GDM1 (cell line): Measurements from ENCODE around the gene DTWD1.
"Not testable (repeated sequence)": the region's sequence is repeated elsewhere in the genome, so short reads cannot be mapped to it uniquely, and the experiment has no call there.

Experiments
- DNase-seq: peaks from one replicate; lab custom pipeline; 2025; lab: John Stamatoyannopoulos, UW

Gene DTWD1

DNA sequence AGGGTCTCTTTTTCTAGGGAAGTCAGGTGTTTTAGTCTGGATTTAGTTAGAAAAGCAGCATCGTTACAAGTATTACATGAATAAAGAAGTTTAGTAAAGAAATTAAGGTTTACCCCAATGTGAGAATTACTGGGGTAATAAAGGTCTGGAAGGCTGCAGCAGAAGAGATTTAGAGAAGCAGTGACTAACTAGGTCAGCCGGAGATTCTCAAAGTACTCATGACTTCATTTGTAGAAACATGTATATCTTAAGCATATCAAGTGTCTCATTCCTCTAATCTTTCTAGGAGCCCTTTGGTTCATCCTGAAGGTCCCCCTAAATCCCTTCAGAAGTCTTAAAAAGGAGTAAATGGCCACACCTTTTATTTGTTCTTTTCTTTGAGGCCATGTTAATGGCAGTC, 26.0 kb downstream of the DTWD1 start:
- no peak for DNase-seq

DNA sequence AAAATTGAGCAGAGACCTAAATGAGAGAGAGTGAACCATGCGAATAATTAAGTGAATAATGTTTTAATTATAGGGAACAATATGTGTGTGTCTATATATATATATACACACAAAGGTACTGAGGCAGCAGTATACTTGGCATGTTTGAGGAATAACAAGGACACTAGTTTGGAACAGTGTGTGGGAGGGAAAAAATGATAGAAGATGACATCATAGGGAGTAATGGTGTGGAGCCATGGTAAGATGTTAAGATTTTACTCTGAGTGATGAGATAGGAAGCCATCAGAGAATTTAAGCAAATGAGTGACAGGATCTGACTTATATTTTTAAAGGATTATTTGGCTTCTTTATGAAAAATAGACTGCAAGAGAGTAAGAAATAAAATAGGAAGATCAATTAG, 29.1 kb downstream of the DTWD1 start:
- no peak for DNase-seq

DNA sequence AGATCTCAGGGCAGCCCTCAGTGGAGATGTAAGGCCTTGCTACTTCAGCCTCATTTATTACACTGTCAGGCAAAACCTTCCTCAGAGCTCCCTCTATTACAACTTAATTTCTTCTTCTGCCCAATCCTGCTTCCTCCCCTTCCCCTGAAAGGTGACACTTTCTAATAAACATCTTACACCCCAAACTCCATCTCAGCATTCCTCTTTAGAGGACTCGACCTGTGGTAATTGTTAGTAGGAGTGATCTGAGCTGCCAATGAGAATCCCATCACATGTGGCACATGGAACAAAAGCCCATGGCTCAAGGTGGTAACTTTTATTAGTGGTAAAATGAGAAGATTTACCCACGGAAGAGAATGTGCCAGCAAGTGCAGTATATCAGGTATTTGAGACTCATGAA, 29.8 kb downstream of the DTWD1 start:
- no peak for DNase-seq

DNA sequence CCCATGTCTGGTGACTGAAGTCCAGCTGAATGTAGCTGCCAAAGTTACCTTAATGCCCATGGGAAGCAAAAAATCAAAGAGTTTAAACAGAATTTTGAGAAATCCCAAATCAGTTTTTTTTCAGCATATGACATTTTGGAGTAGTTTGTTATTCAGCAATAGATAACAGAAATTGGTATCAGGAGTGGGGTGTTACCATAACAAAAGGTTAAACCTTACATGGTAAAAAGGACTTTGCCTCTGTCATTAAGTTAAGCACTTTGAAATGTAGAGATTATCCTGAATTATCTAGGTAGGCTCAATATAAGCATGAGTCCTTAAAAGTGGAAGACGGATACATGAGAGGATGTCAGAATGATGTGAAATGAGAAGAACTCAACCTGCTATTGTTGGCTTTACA, 32.1 kb downstream of the DTWD1 start:
- DNase-seq: no peak

DNA sequence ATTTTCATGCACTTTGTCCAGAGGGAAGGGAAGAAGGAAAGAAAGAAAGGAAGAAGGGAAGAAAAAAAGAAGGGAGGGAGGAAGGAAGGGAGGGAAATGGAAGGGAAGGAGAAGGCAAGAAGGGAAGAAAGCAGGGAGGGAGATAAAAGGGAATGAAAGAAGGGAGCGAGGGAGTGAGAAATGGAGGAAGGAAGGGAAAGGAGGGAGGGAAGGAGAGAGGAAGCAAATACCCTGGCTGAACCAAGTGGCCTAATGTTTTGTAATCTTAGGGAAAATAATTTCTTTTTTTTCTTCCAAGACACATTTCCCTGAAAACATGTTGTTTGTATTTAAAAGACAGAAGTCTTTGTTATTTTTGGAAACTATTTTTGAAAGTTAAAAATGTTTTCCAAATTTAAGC, 35.9 kb downstream of the DTWD1 start:
- DNase-seq: no peak

DNA sequence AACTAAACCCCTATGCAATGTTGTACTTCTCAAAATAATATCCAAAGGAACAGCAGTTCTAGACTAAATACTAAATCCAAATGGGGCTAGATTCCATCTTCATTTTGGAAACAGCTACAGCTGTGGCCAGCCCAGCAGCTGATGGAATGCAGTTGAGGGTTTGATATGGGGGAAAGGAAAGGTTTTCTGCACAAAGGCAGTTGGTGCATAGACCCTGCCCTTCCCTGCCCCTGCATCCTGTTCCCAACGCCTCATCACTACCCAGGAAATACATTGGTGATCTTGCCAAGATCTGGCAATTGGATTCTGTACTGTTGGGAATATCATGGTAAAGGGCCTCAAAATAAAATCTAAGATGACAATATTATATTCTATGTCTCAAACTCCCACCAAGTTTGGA, 43.9 kb downstream of the DTWD1 start:
- no peak for DNase-seq

DNA sequence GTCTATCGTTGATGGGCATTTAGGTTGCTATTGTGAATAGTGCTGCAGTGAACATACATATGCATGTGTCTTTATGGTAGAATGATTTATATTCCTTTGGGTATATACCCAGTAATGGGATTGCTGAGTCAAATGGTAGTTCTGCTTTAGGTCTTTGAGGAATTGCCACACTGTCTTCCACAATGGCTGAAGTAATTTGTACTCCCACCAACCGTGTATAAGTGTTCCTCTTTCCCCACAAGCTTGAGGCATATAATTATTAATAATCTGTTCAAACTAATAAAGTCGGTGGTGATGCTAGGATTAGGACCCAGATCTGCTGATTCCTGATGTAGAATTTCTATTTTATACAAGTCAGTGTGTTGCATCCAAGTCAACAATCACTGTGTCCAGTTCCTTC, 45.6 kb downstream of the DTWD1 start:
- not testable (repeated sequence) for DNase-seq

DNA sequence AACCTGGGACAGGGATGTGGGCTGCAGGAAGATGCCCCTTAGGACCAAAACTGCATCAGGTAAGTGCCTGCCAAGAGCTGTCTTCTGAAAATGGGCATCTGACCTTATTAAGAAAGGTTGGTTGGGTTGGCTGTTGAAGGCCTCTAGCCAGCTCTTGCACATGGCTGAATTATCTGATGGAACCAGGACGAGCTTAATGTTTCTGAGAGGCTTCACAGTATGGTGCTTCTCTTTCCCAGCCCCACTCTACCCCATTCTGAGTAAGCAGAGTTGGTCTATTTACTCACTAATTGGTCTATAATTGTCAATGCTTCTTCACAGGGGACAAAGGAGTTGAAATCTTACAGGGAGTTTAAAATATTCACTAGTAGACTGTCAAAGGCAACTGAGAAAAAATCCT, 48.4 kb downstream of the DTWD1 start:
- DNase-seq: no peak

DNA sequence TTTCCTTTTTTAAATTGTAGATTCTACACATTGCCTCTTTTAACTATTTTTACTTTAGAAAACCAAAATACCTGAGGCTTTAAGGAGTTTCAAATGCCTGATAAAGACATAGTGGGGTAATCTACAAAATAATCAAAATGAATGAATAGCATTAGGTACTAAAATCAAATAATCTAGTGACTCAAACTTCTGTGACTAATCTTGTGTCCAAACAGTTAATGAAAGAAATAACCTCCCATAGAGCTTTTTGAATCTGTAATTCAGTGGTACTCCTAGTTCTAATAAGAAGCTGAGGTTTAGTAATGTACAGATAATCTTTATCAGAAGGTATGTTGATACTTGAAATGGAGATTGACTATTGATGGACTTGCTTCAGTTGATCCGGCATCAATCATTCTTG, 53.0 kb downstream of the DTWD1 start:
- DNase-seq: no peak

DNA sequence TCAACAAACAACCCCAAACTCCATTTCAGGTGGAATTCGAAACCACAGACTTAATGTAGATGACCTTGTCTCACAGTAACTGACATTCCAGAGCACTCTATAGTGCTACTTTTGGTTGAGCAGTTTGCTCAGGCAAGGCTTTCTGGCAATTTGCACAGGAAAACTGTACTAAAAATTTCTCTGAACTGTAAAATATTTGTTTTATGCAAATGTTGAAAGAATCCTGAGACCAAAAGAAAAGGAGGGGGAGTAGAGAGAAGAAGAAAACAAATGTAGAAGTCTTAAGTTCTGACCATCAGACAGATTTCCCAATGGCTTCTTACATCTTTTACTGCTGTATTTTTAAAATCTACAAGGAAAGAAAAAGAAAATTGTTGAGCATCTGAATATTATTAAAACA, 53.5 kb downstream of the DTWD1 start:
- DNase-seq: no peak

DNA sequence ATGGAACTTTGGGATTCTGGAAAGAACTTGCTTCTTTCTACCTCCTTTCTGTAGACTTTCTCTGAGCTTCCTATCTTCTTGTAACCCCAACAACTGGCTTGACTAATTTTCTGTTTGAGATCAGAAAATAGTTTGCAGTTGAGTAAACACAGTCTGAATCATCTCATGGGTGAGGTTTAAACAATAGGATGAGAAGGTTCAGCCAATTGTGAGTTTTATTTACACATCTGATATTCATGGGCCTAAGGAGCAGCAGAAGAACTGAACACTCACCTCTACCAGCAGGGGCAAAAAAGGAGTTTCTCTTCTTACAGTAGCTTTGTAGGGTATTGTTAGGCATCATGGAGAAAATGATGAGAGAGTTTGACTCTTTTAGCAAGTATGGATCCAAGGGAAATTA, 54.2 kb downstream of the DTWD1 start:
- no peak for DNase-seq

DNA sequence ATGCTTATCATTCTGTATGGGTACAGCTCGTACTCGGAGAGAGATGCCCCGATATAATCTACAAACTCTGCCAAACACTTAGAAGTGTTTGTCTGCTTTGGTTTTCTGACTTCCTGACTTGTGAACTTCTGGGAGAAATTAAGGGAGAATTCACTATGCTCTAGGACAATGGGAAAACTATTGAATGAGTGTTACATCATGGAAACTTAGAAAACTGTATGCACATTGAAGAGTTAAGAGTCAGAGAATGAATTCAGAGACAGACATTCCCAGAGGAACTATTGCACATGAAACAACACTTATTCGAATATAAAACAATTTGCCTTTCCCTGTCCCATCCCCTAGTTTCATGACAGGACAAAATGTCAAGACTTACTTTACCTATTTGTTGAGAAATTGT, 57.8 kb downstream of the DTWD1 start:
- no peak for DNase-seq

DNA sequence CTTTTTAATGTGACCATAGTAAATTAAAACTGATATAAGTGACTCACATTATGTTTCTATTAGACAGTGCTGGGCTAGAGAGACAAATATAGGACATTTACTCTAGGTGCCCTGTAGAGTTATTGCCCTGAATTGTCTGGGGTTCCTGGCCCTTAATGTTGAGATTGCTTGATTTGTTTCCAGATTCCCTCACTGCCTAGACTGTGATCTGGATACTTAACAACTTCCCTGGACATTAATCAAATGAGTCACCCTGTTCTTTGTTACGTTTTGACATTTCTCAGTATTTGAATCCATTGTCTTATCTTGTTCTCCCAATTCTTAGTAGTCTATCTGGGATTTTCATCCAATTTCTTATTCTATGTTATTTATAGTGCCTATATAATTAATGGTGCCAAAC, 65.8 kb downstream of the DTWD1 start:
- DNase-seq: no peak

DNA sequence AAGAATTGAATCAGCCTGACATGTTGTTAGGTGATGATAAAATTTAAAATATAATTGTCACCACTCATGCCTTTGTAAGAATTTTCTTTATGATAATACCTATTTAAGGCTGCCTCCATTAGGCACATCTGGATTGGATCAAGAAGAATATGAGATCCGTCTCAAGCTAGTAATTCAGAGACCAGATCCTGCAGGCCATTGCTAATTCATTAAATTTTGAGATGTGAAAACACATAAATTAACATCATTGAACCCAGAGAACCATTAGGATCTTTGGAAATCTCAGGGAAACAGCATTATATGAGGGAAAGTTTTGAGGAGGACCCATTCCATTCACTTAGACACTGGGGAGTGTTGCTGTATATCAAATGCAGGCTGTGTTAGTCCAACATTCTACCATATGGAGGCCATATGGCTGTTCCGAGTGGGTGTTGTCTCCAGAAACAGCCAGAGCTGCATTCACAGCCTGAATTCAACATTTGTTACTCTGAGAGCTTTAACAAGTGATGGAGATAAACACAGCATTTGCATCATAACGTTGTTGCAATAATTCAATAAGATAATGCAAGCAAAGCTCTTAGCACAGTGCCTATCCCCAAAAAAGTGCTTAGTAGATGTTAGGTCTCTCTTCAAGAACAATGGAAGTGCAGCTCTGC, 67.4 kb downstream of the DTWD1 start:
- no peak for DNase-seq

DNA sequence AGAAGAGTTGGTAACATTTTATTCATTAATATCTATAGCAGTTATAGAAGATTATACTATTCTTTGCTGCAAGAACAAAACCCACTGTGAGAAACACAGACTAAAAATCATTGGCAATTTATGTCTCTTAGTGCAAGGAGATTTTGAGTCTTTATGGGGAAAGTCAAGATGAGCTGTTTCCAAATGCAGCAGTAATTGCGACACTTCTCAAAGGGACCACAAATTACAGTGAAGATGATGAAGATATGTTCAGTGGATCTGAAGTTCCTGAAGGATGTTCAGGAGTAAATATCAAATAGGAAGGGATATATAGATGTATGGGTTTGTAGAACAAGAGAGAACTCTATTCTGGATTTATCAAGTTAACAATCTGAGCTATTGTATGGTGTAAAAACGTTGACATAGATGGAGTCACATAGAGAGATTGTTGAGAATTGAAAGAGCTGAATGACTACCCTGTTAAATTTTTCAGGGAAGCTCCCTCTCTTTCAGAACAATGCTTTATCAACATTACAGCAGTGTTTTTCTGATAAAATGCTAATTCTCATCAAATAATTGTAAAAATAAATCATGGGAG, 71.8 kb downstream of the DTWD1 start:
- DNase-seq: no peak

DNA sequence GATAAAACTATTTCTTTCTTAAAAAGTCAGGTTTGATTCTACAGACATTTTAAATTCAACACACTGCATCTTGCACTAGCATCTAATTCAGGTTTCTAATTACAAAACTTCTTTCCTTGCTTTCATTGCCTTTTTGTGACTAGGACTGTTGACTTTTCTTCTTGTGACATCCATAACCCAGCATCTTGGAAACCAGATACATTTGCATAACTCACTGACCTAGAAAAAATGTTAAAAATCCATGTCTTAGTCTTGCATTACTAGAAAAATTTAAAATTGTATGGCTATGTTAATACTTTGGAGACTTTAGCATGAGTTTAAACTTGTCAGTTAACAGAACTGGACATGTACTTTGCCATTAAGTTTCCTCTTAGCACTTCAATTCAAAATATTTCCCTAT, 72.7 kb downstream of the DTWD1 start:
- DNase-seq: no peak

DNA sequence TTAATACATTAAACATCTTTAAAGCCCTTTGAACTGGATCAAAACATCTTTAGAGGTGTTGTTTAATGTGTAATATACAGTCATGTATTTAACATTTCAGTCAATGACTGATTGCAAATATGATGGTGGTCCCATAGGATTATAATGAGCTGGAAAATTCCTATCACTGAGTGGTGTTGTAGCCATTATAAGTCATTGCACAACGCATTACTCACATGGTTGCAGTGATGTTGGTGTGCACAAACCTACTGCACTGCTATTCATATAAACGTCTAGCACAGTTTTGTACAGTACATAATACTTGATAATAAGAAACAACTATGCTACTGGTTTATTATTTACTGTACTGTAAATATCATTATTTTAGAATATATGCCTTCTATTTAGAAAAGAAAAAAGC, 75.6 kb downstream of the DTWD1 start:
- DNase-seq: no peak

DNA sequence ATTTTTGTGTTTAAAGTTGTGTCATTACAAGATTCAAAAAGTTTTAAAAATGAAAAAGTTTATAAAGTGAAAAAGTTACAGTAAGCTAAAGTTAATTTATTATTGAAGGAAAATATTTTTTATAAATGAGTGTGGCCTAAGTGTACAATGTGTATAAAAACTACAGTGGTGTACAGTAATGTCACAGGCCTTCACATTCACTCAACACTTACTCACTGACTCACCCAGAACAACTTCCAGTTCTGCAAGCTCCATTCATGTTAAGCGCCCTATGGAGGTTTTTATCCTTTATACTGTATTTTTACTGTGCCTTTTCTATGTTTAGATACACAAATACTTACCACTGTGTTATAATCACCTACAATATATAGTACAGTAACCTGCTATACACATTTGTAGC, 76.3 kb downstream of the DTWD1 start:
- DNase-seq: no peak

DNA sequence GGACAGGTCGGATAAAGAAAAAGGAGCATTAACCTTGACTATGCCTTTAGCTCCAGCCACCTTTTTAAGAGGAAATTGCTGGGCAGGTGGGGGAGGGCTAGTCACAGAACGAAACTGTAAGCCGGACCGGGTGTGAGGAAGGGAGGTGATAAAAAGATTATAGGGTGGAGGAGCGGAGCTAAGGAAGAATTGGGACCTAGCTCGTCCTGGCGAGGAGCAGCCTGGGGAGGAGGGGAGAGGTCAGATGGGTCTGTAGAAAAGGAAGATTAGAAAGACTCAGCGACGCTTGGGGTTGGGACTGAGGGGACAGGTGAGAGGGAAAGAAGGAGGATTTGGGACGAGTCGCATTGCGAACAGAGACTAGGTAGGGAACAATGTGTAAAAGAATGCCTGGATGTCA, 82.1 kb downstream of the DTWD1 start:
- not testable (repeated sequence) for DNase-seq
